HFFc6 (cell line): ENCODE measurements around the gene CD46. TPM values are rescaled to one million over a fixed set of nuclear protein-coding genes. Genes with fewer than 3 reads are reported as not detected.

Experiments
- DNase-seq: peaks from one replicate; pipeline ENCODE4 v3.0.0-alpha.2; 2018
- H3K27ac Mint-ChIP-seq: 2 replicates; pipeline ENCODE4 v1.8.0; 2020; ENCODE audit warnings: mild to moderate bottlenecking, mixed read lengths
- H3K27me3 Mint-ChIP-seq: 2 replicates; pipeline ENCODE4 v1.8.0; 2021; ENCODE audit warnings: mild to moderate bottlenecking, moderate library complexity, mixed read lengths; ENCODE audit not compliant: insufficient read depth
- H3K36me3 Mint-ChIP-seq: 2 replicates; pipeline ENCODE4 v1.8.0; 2021; ENCODE audit warnings: low read depth, mixed read lengths
- H3K4me1 Mint-ChIP-seq: 2 replicates; pipeline ENCODE4 v1.8.0; 2020; ENCODE audit warnings: low read depth, mixed read lengths
- H3K4me3 Mint-ChIP-seq: 2 replicates; pipeline ENCODE4 v1.8.0; 2020; ENCODE audit warnings: mild to moderate bottlenecking, moderate library complexity, mixed read lengths
- H3K9me3 Mint-ChIP-seq: 2 replicates; pipeline ENCODE4 v1.8.0; 2020; ENCODE audit warnings: mild to moderate bottlenecking, mixed read lengths
- total RNA-seq, 6 experiments: library from RNA; stranded (reverse); fragmentation: NEBNext Ultra II Directional; extraction: Animal tissue kit (Norgen Biotek cat#: 25700); gene quantifications; 2 replicates in 1 of 6; 3 replicates in 5 of 6; pipeline ENCODE4 v1.2.3, GENCODE V29; 2021
- TF ChIP-seq, protein P1 (sequence below): fragments of 200-600 bp; sonication (generic); IDR thresholded peaks from 2 replicates; pipeline ENCODE4 v1.5.0; 2021; ENCODE audit warnings: antibody characterized with exemption, mild to moderate bottlenecking

Gene CD46
- total RNA-seq, 6 experiments from 2014 or later, result 134 to 152 (median 142) TPM

GRCh38 chr1:207826557-207827487 lies 75.0 kb downstream of the CD46 start:
- H3K9me3 Mint-ChIP-seq, result no peaks in the 10 kb centered on the region
- H3K4me3 Mint-ChIP-seq, result peak overlapping the region; percentile 85
- peaks cover 74% of the 10 kb centered on the region for H3K4me1 Mint-ChIP-seq
- TF ChIP-seq, protein P1, sequence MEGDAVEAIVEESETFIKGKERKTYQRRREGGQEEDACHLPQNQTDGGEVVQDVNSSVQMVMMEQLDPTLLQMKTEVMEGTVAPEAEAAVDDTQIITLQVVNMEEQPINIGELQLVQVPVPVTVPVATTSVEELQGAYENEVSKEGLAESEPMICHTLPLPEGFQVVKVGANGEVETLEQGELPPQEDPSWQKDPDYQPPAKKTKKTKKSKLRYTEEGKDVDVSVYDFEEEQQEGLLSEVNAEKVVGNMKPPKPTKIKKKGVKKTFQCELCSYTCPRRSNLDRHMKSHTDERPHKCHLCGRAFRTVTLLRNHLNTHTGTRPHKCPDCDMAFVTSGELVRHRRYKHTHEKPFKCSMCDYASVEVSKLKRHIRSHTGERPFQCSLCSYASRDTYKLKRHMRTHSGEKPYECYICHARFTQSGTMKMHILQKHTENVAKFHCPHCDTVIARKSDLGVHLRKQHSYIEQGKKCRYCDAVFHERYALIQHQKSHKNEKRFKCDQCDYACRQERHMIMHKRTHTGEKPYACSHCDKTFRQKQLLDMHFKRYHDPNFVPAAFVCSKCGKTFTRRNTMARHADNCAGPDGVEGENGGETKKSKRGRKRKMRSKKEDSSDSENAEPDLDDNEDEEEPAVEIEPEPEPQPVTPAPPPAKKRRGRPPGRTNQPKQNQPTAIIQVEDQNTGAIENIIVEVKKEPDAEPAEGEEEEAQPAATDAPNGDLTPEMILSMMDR, result no peak
- peaks cover 16% of the 10 kb centered on the region for H3K36me3 Mint-ChIP-seq
- peak; percentile 35 for DNase-seq
- peak overlapping the region; percentile 99 for H3K27ac Mint-ChIP-seq
- H3K27me3 Mint-ChIP-seq, result peaks cover 4% of the 10 kb centered on the region

GRCh38 chr1:207827488-207827830 lies 75.6 kb downstream of the CD46 start:
- TF ChIP-seq, protein P1, result no peak
- peak overlapping the region; percentile 99 for H3K27ac Mint-ChIP-seq
- no peaks in the 10 kb centered on the region for H3K9me3 Mint-ChIP-seq
- no peak for DNase-seq
- peaks cover 70% of the 10 kb centered on the region for H3K4me1 Mint-ChIP-seq
- peak overlapping the region; percentile 85; the same call in 1 of the 2 replicates for H3K4me3 Mint-ChIP-seq
- peaks cover 15% of the 10 kb centered on the region for H3K36me3 Mint-ChIP-seq
- H3K27me3 Mint-ChIP-seq, result peaks cover 4% of the 10 kb centered on the region

DNA sequence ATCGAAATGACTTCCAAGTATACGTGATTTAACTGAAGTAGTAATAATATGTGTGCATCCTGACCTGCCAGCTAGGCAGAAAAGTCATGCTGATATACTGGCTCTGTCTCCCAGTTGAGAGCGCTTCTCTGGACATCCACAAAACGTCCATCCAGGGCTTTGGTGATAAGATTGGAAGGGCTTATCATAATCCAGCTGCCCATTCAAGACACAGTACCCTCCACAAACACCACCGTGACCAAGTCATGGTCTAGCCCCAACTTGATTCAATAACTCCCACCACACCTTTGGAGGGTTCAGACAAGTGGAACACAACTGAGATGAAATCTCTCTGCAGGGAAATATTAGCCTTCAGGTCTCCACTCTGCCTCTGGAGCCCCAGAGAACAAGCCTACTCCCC lies 76.2 kb downstream of the CD46 start:
- TF ChIP-seq, protein P1, result no peak
- no peaks in the 10 kb centered on the region for H3K9me3 Mint-ChIP-seq
- peak overlapping the region; percentile 99 for H3K27ac Mint-ChIP-seq

DNA sequence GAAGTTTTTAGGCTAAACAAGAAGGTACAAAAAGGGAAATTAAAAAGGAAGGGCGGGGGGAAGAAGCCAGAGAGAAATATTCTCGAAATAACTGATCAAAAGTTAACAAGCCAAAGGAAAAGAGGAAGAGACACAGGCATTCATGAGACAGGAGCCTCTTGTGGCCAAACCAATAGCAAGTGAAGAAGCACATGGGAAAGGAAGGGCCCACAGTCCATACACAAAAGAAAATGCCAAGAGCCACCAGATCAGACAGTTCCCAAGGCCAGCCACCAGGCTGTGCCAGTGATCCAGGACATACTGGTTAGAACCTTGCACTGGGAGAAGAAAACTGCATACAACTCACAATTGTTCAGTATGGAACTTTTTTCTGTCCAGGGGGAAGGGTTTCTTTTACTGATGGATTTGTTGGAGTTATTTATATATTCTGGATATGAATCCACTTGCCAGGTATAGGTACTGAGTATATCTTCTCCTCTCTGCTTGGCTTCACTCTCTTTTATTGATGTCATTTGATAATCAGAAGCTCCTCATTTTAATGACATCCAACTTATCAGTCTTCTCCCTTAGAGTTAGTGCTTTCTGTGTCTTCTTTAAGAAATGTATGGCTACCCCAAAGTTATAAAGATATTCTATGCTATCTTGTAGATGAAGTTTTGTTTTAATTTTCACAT lies 76.8 kb downstream of the CD46 start:
- peak overlapping the region; percentile 99 for H3K27ac Mint-ChIP-seq
- 0 out of 2 replicates have a peak overlapping the region, but pooled peaks have one; percentile 3 for H3K4me3 Mint-ChIP-seq
- peaks cover 6% of the 10 kb centered on the region for H3K36me3 Mint-ChIP-seq
- no peaks in the 10 kb centered on the region for H3K9me3 Mint-ChIP-seq
- H3K4me1 Mint-ChIP-seq, result peaks cover 59% of the 10 kb centered on the region
- TF ChIP-seq, protein P1, result peak; percentile 92
- H3K27me3 Mint-ChIP-seq, result peaks cover 4% of the 10 kb centered on the region
- DNase-seq, result peak; percentile 90

More for the DNA sequence above, 76.2 kb downstream of the CD46 start:
- Mint-ChIP-seq H3K36me3 (peaks cover 9% of the 10 kb centered on the region), H3K4me1 (peaks cover 64% of the 10 kb centered on the region), H3K4me3 (0 out of 2 replicates have a peak overlapping the region, but pooled peaks have one; percentile 3), H3K27me3 (peaks cover 4% of the 10 kb centered on the region)
- no peak for DNase-seq

DNA sequence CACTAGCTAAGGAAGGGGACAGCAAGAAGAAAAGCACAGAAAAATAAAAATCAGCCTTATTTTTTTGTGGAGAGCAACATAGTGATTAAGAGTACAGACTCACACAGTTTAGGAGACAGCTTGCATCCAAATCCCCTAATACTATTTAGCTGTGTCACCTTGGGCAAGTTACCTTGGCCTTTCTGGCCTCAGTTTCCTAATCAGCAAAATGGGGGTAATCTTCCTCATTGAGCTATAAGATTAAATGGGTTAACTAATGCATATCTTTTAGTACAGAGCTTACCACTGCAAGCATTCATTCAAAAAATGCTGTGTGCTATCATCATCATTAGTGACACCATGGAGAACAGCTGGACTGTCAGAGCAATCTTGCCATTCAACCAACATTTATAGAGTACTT lies 77.7 kb downstream of the CD46 start:
- H3K9me3 Mint-ChIP-seq, result no peaks in the 10 kb centered on the region
- peaks cover 49% of the 10 kb centered on the region for H3K4me1 Mint-ChIP-seq
- TF ChIP-seq, protein P1, result no peak
- H3K27ac Mint-ChIP-seq, result peak overlapping the region; percentile 99
- peaks cover 2% of the 10 kb centered on the region for H3K27me3 Mint-ChIP-seq
- peaks cover 6% of the 10 kb centered on the region for H3K36me3 Mint-ChIP-seq
- no peak overlapping the region for H3K4me3 Mint-ChIP-seq
- no peak for DNase-seq
